HG02763 (cell line): Measurements from ENCODE around the gene HGFAC.
"Not testable (repeated sequence)": the region's sequence is repeated elsewhere in the genome, so short reads cannot be mapped to it uniquely, and the experiment has no call there.

Experiments
- ATAC-seq: cut with Tn5 transposase; IDR thresholded peaks from one replicate; pipeline ENCODE4 v1.9.1; 2021; ENCODE audit warnings: mild to moderate bottlenecking, moderate library complexity; ENCODE audit not compliant: unreplicated experiment

The HGFAC gene

GRCh38 chr4:3440011-3440410 lies 1.8 kb upstream of the HGFAC start:
- no peak for ATAC-seq

GRCh38 chr4:3440979-3441500 lies 728 bp upstream of the HGFAC start:
- ATAC-seq, result no peak

DNA sequence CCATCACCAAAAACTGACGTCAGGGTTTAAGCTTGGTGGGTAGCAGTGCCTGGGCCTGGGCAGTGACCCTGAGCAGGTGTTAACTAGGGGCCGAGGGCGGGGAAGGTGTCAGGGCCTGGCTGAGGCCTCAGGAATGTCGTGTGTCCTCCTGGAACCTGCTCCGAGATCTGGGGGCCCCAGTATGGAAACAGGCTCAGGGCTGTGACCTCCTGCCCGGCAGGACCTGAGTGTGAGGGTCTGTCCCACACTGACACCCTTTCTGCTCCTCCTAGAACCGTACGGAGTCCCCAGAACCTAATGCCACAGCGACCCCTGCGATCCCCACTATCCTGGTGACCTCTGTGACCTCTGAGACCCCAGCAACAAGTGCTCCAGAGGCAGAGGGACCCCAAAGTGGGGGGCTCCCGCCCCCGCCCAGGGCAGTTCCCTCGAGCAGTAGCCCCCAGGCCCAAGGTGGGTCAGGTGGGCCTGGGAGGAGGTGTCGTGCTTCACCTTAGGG lies 741 bp downstream of the HGFAC start:
- no peak for ATAC-seq

GRCh38 chr4:3442959-3443749 lies 1.4 kb downstream of the HGFAC start:
- ATAC-seq, result peak; percentile 47

GRCh38 chr4:3443750-3444309 lies 2.1 kb downstream of the HGFAC start:
- no peak for ATAC-seq

- ATAC-seq, result no peak
Observed at GRCh38 chr4:3444351-3445110, 2.8 kb downstream of the HGFAC start.

GRCh38 chr4:3445111-3445820 lies 3.5 kb downstream of the HGFAC start:
- ATAC-seq, result no peak

DNA sequence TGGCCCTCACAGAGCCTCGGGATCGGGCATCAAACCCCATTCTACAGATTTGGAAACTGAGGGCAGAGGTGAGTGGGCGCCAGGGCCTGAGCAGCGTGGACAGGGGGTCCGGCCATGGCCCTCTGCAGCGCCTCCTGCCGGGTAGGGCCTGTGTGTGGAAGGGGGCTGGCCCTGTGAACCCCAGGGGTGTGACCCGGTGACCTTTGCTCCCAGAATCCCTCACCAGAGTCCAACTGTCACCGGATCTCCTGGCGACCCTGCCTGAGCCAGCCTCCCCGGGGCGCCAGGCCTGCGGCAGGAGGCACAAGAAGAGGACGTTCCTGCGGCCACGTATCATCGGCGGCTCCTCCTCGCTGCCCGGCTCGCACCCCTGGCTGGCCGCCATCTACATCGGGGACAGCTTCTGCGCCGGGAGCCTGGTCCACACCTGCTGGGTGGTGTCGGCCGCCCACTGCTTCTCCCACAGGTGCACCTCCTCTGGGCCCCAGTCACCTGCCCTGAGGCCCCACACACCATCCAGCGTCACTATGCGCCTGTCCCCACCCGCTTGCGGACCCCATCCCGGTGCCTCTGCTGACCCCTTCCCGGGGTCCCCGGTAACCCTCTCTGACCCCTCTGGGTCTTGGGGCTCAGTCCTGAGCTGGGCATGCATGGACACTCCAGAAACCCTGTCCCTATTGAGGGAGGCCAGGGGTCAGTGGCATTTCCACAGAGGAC lies 4.2 kb downstream of the HGFAC start:
- no peak for ATAC-seq

- no peak for ATAC-seq
Observed at GRCh38 chr4:3446631-3447320, 5.0 kb downstream of the HGFAC start.

DNA sequence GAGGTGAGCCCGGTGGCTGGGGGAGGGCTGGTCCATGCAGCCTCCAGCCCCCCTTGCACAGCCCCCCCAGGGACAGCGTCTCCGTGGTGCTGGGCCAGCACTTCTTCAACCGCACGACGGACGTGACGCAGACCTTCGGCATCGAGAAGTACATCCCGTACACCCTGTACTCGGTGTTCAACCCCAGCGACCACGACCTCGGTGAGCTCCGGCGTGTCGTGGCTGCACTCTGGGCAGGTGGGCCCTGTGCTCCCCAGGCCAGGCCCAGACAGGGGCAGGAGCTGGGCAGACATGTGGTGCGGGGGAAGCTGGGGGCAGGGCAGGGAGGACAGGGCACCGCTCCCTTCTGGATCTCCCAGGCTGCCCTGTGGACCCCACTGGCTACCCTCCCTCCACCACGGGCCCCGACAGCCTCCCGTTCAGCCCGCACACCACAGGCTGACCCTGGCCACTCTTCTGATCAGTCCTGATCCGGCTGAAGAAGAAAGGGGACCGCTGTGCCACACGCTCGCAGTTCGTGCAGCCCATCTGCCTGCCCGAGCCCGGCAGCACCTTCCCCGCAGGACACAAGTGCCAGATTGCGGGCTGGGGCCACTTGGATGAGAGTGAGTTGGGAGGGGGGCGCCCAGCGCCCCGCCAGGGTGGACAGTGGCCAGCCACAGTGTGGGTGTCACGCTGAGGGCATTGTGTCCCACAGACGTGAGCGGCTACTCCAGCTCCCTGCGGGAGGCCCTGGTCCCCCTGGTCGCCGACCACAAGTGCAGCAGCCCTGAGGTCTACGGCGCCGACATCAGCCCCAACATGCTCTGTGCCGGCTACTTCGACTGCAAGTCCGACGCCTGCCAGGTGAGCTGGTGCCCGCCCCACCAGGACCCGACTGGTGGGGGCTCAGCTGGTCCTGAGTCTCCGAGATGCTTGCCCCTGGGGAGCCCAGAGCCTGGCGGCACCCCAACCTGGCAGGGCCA lies 5.9 kb downstream of the HGFAC start:
- ATAC-seq, result no peak

DNA sequence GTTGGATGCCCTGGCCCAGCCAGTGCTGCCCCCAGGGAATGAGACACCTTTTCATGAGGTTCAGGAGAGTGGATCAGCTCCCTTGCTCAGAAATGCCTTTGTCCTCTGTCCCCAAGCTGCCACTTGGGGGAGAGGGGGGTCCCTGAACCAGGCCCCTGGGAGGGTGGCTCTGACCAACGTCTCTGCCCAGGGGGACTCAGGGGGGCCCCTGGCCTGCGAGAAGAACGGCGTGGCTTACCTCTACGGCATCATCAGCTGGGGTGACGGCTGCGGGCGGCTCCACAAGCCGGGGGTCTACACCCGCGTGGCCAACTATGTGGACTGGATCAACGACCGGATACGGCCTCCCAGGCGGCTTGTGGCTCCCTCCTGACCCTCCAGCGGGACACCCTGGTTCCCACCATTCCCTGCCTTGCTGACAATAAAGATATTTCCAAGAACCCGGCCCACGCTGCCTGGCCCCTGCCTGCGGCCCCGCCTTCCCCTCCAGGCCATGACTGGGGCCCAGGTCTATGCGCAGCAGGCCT lies 7.3 kb downstream of the HGFAC start:
- no peak for ATAC-seq

DNA sequence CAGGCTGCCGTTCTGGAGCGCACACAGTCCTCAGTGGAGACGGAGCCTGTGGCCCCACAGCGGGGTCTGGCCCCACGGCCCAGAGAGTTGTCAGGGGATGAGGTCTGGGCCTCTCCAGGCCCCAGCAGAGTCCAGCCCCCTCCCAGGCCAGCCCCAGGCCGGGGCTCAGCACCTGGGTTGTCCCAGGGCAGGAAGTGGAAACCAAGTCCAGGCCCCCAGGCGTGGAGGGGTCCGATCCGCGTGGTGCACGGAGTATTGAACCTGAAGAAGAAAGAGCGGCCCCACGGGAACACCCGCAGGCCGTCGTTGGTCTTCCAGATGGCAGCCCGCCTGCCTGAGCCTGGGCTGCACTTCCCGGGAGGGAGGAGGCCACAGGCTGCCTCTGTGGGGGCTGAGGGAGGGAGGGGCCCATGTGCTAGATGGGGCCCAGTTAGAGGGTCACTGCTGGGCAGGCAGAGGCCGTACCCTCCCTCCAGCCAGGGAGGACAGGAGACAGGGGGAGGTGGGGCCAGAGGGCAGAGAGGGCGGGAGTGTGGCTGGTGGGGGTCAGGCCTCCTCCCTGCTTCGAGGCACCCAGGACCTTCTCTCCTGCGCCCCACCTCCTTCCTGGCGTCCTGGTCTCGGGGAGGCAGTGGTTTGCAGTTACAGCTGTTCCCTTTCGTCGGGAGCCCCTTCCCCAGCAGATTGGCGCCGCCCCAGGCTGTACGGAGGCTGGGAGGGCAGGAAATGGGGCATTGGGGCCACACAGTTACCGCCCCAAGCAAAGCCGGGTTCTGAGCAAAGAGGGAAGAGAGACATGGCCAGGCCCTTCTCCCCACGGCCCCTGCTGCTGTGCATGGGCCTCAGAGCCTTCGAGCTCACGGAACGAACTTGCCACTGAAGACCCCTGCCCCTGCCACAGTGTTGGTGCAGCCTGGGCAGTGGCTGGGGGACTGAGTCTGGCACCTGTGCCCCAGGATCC lies 8.1 kb downstream of the HGFAC start:
- no peak for ATAC-seq

GRCh38 chr4:3450643-3451042 lies 8.9 kb downstream of the HGFAC start:
- ATAC-seq, result no peak

GRCh38 chr4:3451956-3452355 lies 10.2 kb downstream of the HGFAC start:
- ATAC-seq, result no peak

- no peak for ATAC-seq
Observed at GRCh38 chr4:3452376-3452775, 10.6 kb downstream of the HGFAC start.

DNA sequence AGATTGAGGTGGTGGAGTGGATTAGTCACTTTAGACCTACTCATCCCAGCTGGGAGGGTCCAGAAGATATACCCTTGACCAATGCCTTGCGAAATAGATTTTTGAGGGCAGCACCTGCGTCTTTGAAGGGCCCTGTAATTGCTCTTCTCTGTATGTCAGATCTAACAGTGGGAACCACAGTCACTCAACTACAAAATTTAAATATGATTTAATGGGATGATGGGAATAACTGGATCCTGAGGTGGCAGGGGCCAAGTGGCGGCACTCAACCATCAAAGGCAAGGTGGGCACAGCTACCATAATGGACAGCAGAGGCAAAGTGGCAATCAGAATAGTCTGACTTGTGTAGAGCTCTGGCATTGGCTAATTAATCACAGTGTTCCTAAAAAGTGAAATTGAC lies 13.8 kb downstream of the HGFAC start:
- ATAC-seq, result not testable (repeated sequence)

GRCh38 chr4:3458371-3458770 lies 16.6 kb downstream of the HGFAC start:
- no peak for ATAC-seq
